Naive thymus-derived CD4-positive, alpha-beta T cell (primary cell): ENCODE measurements around the gene TBX2. TPM values are rescaled to one million over a fixed set of nuclear protein-coding genes. Genes with fewer than 3 reads are reported as not detected.
"Not testable (repeated sequence)": the region's sequence is repeated elsewhere in the genome, so short reads cannot be mapped to it uniquely, and the experiment has no call there.

Experiments
- ATAC-seq: fragments of 150-1000 bp; cut with Tn5 transposase; 2 replicates; pipeline ENCODE4 v1.10.0; 2021; ENCODE audit warnings: mild to moderate bottlenecking, moderate library complexity
- CTCF ChIA-PET: fragments of 350-600 bp; sonication (Branson Sonifier 250); formaldehyde crosslinking; loops from one replicate; lab custom pipeline; 2021; ENCODE audit warnings: antibody characterized with exemption; lab: Charles Lee
- POLR2A ChIA-PET: fragments of 350-600 bp; sonication (Branson Sonifier 250); formaldehyde crosslinking; loops from one replicate; lab custom pipeline; 2021; ENCODE audit warnings: antibody characterized with exemption, inconsistent platforms; lab: Charles Lee
- DNase-seq, 9 donors: peaks; one replicate each; pipeline versions ENCODE4 v3.0.0 to v3.0.0-alpha.2; 2020 to 2022; ENCODE audit warnings: mixed read lengths in 1 of 9
- H3K27ac ChIP-seq: one replicate; pipeline ENCODE4 v1.7.0; 2013; ENCODE audit warnings: mild to moderate bottlenecking, low read depth, low read length, moderate library complexity
- H3K27me3 ChIP-seq, 2 donors: one replicate each; pipeline ENCODE4 v1.7.0; 2013; ENCODE audit warnings: low read length in 2 of 2, mild to moderate bottlenecking in 2 of 2, moderate library complexity in 2 of 2; ENCODE audit not compliant: control insufficient read depth in 2 of 2, insufficient read depth in 2 of 2
- H3K36me3 ChIP-seq, 3 experiments: 1 replicate in 2 of 3; 2 replicates in 1 of 3; pipeline ENCODE4 v1.7.0; 2013; ENCODE audit warnings: low read length in 3 of 3, mild to moderate bottlenecking in 3 of 3, moderate library complexity in 1 of 3; ENCODE audit not compliant: insufficient read depth in 3 of 3, control insufficient read depth in 2 of 3
- H3K4me1 ChIP-seq, 2 donors: one replicate each; pipeline ENCODE4 v1.7.0; 2013; ENCODE audit warnings: low read length in 2 of 2, mild to moderate bottlenecking in 2 of 2, moderate library complexity in 1 of 2; ENCODE audit not compliant: control insufficient read depth in 2 of 2, insufficient read depth in 2 of 2
- H3K4me3 ChIP-seq: 2 replicates; pipeline ENCODE4 v1.7.0; 2013; ENCODE audit warnings: mild to moderate bottlenecking, low read length
- H3K9me3 ChIP-seq, 3 experiments: 1 replicate in 2 of 3; 2 replicates in 1 of 3; pipeline ENCODE4 v1.7.0; 2013; ENCODE audit warnings: low read length in 3 of 3; ENCODE audit not compliant: control insufficient read depth in 2 of 3
- H3K27ac Mint-ChIP-seq, 9 donors: one replicate each; pipeline ENCODE4 v1.8.0; 2020 to 2022; ENCODE audit warnings: mixed read lengths in 9 of 9, mild to moderate bottlenecking in 8 of 9, moderate library complexity in 5 of 9, inconsistent platforms in 2 of 9
- H3K27me3 Mint-ChIP-seq, 5 donors: one replicate each; pipeline ENCODE4 v1.8.0; 2021 to 2022; ENCODE audit warnings: mixed read lengths in 5 of 5, mild to moderate bottlenecking in 1 of 5
- H3K36me3 Mint-ChIP-seq, 5 donors: one replicate each; pipeline ENCODE4 v1.8.0; 2020 to 2022; ENCODE audit warnings: mixed read lengths in 5 of 5, mild to moderate bottlenecking in 3 of 5, inconsistent platforms in 1 of 5
- H3K4me1 Mint-ChIP-seq, 7 donors: one replicate each; pipeline ENCODE4 v1.8.0; 2020 to 2022; ENCODE audit warnings: mixed read lengths in 7 of 7, mild to moderate bottlenecking in 3 of 7, inconsistent platforms in 1 of 7
- H3K4me3 Mint-ChIP-seq, 10 donors: one replicate each; pipeline ENCODE4 v1.8.0; 2020 to 2022; ENCODE audit warnings: mild to moderate bottlenecking in 10 of 10, mixed read lengths in 10 of 10, moderate library complexity in 6 of 10, inconsistent platforms in 2 of 10
- H3K9me3 Mint-ChIP-seq, 11 donors: one replicate each; pipeline ENCODE4 v1.8.0; 2020 to 2022; ENCODE audit warnings: mixed read lengths in 11 of 11, mild to moderate bottlenecking in 4 of 11, inconsistent platforms in 1 of 11, moderate library complexity in 1 of 11
- intact Hi-C, 2 donors: fragments of 100-400 bp; cut with micrococcal nuclease; formaldehyde crosslinking; loops; one replicate each; pipeline ENCODE4 v1.15.1; 2023
- polyA plus RNA-seq, 2 donors: library from polyadenylated mRNA; unstranded; fragments of 300-500 nt; fragmentation: Illumina TruSeq; gene quantifications; one replicate each; pipeline ENCODE4 v1.2.3, GENCODE V29; 2021
- total RNA-seq, 6 experiments: library from RNA in 5 of 6; stranded (reverse) in 5 of 6; gene quantifications; 1 replicate in 5 of 6; 2 replicates in 1 of 6; pipeline ENCODE4 v1.2.3 and lab custom pipeline; 2021 to 2026

The TBX2 gene
- total and polyA plus RNA-seq, 7 experiments from 2014 or later, result not detected

GRCh38 chr17:61357061-61357460 lies 42.6 kb upstream of the TBX2 start:
- H3K27me3 Mint-ChIP-seq, H3K4me1 Mint-ChIP-seq, H3K27ac ChIP-seq, H3K4me1 ChIP-seq, H3K27me3 ChIP-seq, H3K36me3 ChIP-seq, H3K9me3 ChIP-seq, H3K9me3 Mint-ChIP-seq, DNase-seq, H3K36me3 Mint-ChIP-seq, CTCF ChIA-PET, H3K4me3 ChIP-seq, H3K4me3 Mint-ChIP-seq, ATAC-seq, POLR2A ChIA-PET, intact Hi-C loops, H3K27ac Mint-ChIP-seq: not testable (repeated sequence)

GRCh38 chr17:61359513-61359912 lies 40.1 kb upstream of the TBX2 start:
- ATAC-seq, H3K27me3 ChIP-seq, DNase-seq, H3K9me3 ChIP-seq, H3K27me3 Mint-ChIP-seq, POLR2A ChIA-PET, H3K36me3 Mint-ChIP-seq, H3K4me3 Mint-ChIP-seq, H3K4me1 Mint-ChIP-seq, H3K27ac Mint-ChIP-seq, H3K4me1 ChIP-seq, H3K36me3 ChIP-seq, H3K4me3 ChIP-seq, H3K9me3 Mint-ChIP-seq, H3K27ac ChIP-seq: not testable (repeated sequence)
- CTCF ChIA-PET, result interaction anchor here (0.6 to 1.5 kb wide), 5 partner anchors 16 to 753 kb away, joined by 3 to 4 read pairs (median 3); no protein-coding TSS in a partner anchor
- intact Hi-C loops, result loop anchor here in 1 of 2 donors (1.0 kb wide), 1 partner anchor 357 kb away; no protein-coding TSS in a partner anchor

- no peak for DNase-seq
- H3K36me3 Mint-ChIP-seq, result peaks cover 0 to under 1% (median 0%) of the 10 kb centered on the region in 5 donors
- no peaks in the 10 kb centered on the region for H3K9me3 ChIP-seq
- POLR2A ChIA-PET, result no interaction called here
- H3K27me3 ChIP-seq, result no peaks in the 10 kb centered on the region
- no peaks in the 10 kb centered on the region for H3K4me1 ChIP-seq
- no peak overlapping the region for H3K27ac Mint-ChIP-seq
- H3K27me3 Mint-ChIP-seq, result no peaks in the 10 kb centered on the region
- H3K36me3 ChIP-seq, result no peaks in the 10 kb centered on the region
- H3K4me1 Mint-ChIP-seq, result no peaks in the 10 kb centered on the region
- H3K27ac ChIP-seq, result no peak overlapping the region
- intact Hi-C loops, result no loop called here
- no peak overlapping the region for H3K4me3 ChIP-seq
- no peaks in the 10 kb centered on the region for H3K9me3 Mint-ChIP-seq
- no peak for ATAC-seq
- CTCF ChIA-PET, result interaction anchor here (1.5 kb wide), 1 partner anchor 363 kb away, joined by 3 read pairs; no protein-coding TSS in a partner anchor
- no peak overlapping the region for H3K4me3 Mint-ChIP-seq
Observed at GRCh38 chr17:61360318-61360943, 39.2 kb upstream of the TBX2 start.

GRCh38 chr17:61361084-61361483 lies 38.6 kb upstream of the TBX2 start:
- Histone ChIP-seq H3K27ac (no peak overlapping the region), H3K27me3 (no peaks in the 10 kb centered on the region), H3K36me3 (no peaks in the 10 kb centered on the region), H3K4me1 (no peaks in the 10 kb centered on the region), H3K4me3 (no peak overlapping the region), H3K9me3 (no peaks in the 10 kb centered on the region)
- Mint-ChIP-seq H3K36me3 (peaks cover 0 to 7% (median 0%) of the 10 kb centered on the region in 5 donors), H3K27ac (no peak overlapping the region), H3K4me3 (no peak overlapping the region), H3K4me1 (no peaks in the 10 kb centered on the region), H3K27me3 (no peaks in the 10 kb centered on the region), H3K9me3 (no peaks in the 10 kb centered on the region)
- ChIA-PET CTCF (interaction anchor here (0.7 kb wide), 1 partner anchor 222 kb away, joined by 4 read pairs; no protein-coding TSS in a partner anchor), POLR2A (no interaction called here)
- DNase-seq (no peak), ATAC-seq (no peak)
- intact Hi-C loops, result no loop called here

GRCh38 chr17:61362396-61362795 lies 37.2 kb upstream of the TBX2 start:
- Histone ChIP-seq H3K9me3 (no peaks in the 10 kb centered on the region), H3K36me3 (no peaks in the 10 kb centered on the region), H3K27me3 (no peaks in the 10 kb centered on the region), H3K4me1 (no peaks in the 10 kb centered on the region), H3K27ac (no peak overlapping the region), H3K4me3 (no peak overlapping the region)
- no peak for DNase-seq
- peaks cover 0 to 8% (median 0%) of the 10 kb centered on the region in 5 donors for H3K36me3 Mint-ChIP-seq
- intact Hi-C loops, result no loop called here
- no peak overlapping the region for H3K27ac Mint-ChIP-seq
- ATAC-seq, result no peak
- no peaks in the 10 kb centered on the region for H3K4me1 Mint-ChIP-seq
- POLR2A ChIA-PET, result no interaction called here
- no peaks in the 10 kb centered on the region for H3K27me3 Mint-ChIP-seq
- CTCF ChIA-PET, result interaction anchor here (0.6 kb wide), 1 partner anchor 1904 kb away, joined by 4 read pairs; no protein-coding TSS in a partner anchor
- no peaks in the 10 kb centered on the region for H3K9me3 Mint-ChIP-seq
- H3K4me3 Mint-ChIP-seq, result no peak overlapping the region

GRCh38 chr17:61362852-61363600 lies 36.6 kb upstream of the TBX2 start:
- no peak overlapping the region for H3K27ac Mint-ChIP-seq

More at GRCh38 chr17:61362852-61363600, 36.6 kb upstream of the TBX2 start:
- CTCF ChIA-PET, result interaction anchor here (0.6 kb wide), 1 partner anchor 1904 kb away, joined by 4 read pairs; no protein-coding TSS in a partner anchor
- Histone ChIP-seq H3K9me3 (no peaks in the 10 kb centered on the region), H3K4me1 (no peaks in the 10 kb centered on the region), H3K27ac (no peak overlapping the region), H3K36me3 (no peaks in the 10 kb centered on the region), H3K27me3 (no peaks in the 10 kb centered on the region), H3K4me3 (no peak overlapping the region)
- no peaks in the 10 kb centered on the region for H3K27me3 Mint-ChIP-seq
- intact Hi-C loops, result no loop called here
- H3K9me3 Mint-ChIP-seq, result no peaks in the 10 kb centered on the region
- no peak for ATAC-seq
- DNase-seq, result no peak
- H3K4me3 Mint-ChIP-seq, result no peak overlapping the region
- H3K4me1 Mint-ChIP-seq, result no peaks in the 10 kb centered on the region
- POLR2A ChIA-PET, result no interaction called here
- peaks cover 0 to 8% (median 0%) of the 10 kb centered on the region in 5 donors for H3K36me3 Mint-ChIP-seq
